Astrocyte (in vitro differentiated cells and primary cell): ENCODE data around the gene PCDHB16.
"Not testable (repeated sequence)": the region's sequence is repeated elsewhere in the genome, so short reads cannot be mapped to it uniquely, and the experiment has no call there.

Experiments used
- EZH2 ChIP-seq: IDR thresholded peaks from 2 replicates; pipeline ENCODE4 v1.6.1; 2012; ENCODE audit warnings: mild to moderate bottlenecking, low read length, inconsistent platforms; ENCODE audit not compliant: insufficient read depth
- TF ChIP-seq, protein P1 (sequence below): IDR thresholded peaks from 2 replicates; pipeline ENCODE4 v1.5.1; 2011; ENCODE audit warnings: low read depth, mild to moderate bottlenecking, inconsistent platforms, low read length, moderate library complexity; ENCODE audit not compliant: insufficient read depth

DNA sequence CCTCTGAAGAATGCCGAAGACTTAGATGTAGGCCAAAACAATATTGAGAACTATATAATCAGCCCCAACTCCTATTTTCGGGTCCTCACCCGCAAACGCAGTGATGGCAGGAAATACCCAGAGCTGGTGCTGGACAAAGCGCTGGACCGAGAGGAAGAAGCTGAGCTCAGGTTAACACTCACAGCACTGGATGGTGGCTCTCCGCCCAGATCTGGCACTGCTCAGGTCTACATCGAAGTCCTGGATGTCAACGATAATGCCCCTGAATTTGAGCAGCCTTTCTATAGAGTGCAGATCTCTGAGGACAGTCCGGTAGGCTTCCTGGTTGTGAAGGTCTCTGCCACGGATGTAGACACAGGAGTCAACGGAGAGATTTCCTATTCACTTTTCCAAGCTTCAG is 32.4 kb downstream of the PCDHB16 start:
- TF ChIP-seq, protein P1, sequence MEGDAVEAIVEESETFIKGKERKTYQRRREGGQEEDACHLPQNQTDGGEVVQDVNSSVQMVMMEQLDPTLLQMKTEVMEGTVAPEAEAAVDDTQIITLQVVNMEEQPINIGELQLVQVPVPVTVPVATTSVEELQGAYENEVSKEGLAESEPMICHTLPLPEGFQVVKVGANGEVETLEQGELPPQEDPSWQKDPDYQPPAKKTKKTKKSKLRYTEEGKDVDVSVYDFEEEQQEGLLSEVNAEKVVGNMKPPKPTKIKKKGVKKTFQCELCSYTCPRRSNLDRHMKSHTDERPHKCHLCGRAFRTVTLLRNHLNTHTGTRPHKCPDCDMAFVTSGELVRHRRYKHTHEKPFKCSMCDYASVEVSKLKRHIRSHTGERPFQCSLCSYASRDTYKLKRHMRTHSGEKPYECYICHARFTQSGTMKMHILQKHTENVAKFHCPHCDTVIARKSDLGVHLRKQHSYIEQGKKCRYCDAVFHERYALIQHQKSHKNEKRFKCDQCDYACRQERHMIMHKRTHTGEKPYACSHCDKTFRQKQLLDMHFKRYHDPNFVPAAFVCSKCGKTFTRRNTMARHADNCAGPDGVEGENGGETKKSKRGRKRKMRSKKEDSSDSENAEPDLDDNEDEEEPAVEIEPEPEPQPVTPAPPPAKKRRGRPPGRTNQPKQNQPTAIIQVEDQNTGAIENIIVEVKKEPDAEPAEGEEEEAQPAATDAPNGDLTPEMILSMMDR: not testable (repeated sequence)
- not testable (repeated sequence) for TF ChIP-seq EZH2
